SK-MEL-5 (cell line): Measurements from ENCODE around the gene ZBTB7B. TPM values are rescaled to one million over a fixed set of nuclear protein-coding genes. Genes with fewer than 3 reads are reported as not detected.

ENCODE experiments used
- DNase-seq: peaks from one replicate; pipeline ENCODE4 v3.0.0-alpha.2; 2016; ENCODE audit warnings: low read depth, low spot score
- in situ Hi-C: cut with HindIII; loops from 2 replicates; pipeline ENCODE4 v1.10.0; 2016; ENCODE audit warnings: low sequenced_read_pairs, high pct_unique_total_duplicates, low pct_unique_long_range_greater_than_20kb
- total RNA-seq: library from RNA; depleted of rRNA; stranded (reverse); fragments of >200 nt; shearing (Covaris generic); gene quantifications from 2 replicates; pipeline ENCODE4 v1.2.3, GENCODE V29; 2014

Gene ZBTB7B
- total RNA-seq, 1 experiment from 2014 or later, result 29.1 TPM

- in situ Hi-C loops, result no loop called here
- DNase-seq, result no peak
Measured at GRCh38 chr1:155009742-155010141, 7.1 kb downstream of the ZBTB7B start.

- DNase-seq, result no peak
- in situ Hi-C loops, result no loop called here
Measured at GRCh38 chr1:155010211-155010918, 7.8 kb downstream of the ZBTB7B start.

- no peak for DNase-seq
- in situ Hi-C loops, result no loop called here
Measured at GRCh38 chr1:155011004-155011416, 8.4 kb downstream of the ZBTB7B start.

- in situ Hi-C loops, result no loop called here
- DNase-seq, result no peak
Measured at GRCh38 chr1:155011437-155012025, 8.9 kb downstream of the ZBTB7B start.

- DNase-seq, result peak; percentile 89
- in situ Hi-C loops, result no loop called here
Measured at GRCh38 chr1:155012026-155012546, 9.5 kb downstream of the ZBTB7B start.

- DNase-seq, result no peak
- in situ Hi-C loops, result no loop called here
Measured at GRCh38 chr1:155012776-155013602, 10.4 kb downstream of the ZBTB7B start.

GRCh38 chr1:155013632-155014031 lies 11.0 kb downstream of the ZBTB7B start:
- DNase-seq, result no peak
- in situ Hi-C loops, result no loop called here

- in situ Hi-C loops, result no loop called here
- no peak for DNase-seq
Measured at GRCh38 chr1:155014709-155015508, 12.3 kb downstream of the ZBTB7B start.

GRCh38 chr1:155015527-155016230 lies 13.1 kb downstream of the ZBTB7B start:
- DNase-seq, result no peak
- in situ Hi-C loops, result no loop called here

- in situ Hi-C loops, result no loop called here
- no peak for DNase-seq
Measured at GRCh38 chr1:155016231-155016831, 13.7 kb downstream of the ZBTB7B start.

GRCh38 chr1:155017041-155017945 lies 14.7 kb downstream of the ZBTB7B start:
- in situ Hi-C loops, result no loop called here
- DNase-seq, result peak; percentile 91

- in situ Hi-C loops, result no loop called here
- no peak for DNase-seq
Measured at GRCh38 chr1:155017946-155018316, 15.3 kb downstream of the ZBTB7B start.

- DNase-seq, result no peak
- in situ Hi-C loops, result no loop called here
Measured at GRCh38 chr1:155018617-155019348, 16.2 kb downstream of the ZBTB7B start.

GRCh38 chr1:155019377-155020245 lies 17.0 kb downstream of the ZBTB7B start:
- in situ Hi-C loops, result no loop called here
- no peak for DNase-seq
